Measurements from ENCODE around the gene RANBP6.

RANBP6 gene

DNA sequence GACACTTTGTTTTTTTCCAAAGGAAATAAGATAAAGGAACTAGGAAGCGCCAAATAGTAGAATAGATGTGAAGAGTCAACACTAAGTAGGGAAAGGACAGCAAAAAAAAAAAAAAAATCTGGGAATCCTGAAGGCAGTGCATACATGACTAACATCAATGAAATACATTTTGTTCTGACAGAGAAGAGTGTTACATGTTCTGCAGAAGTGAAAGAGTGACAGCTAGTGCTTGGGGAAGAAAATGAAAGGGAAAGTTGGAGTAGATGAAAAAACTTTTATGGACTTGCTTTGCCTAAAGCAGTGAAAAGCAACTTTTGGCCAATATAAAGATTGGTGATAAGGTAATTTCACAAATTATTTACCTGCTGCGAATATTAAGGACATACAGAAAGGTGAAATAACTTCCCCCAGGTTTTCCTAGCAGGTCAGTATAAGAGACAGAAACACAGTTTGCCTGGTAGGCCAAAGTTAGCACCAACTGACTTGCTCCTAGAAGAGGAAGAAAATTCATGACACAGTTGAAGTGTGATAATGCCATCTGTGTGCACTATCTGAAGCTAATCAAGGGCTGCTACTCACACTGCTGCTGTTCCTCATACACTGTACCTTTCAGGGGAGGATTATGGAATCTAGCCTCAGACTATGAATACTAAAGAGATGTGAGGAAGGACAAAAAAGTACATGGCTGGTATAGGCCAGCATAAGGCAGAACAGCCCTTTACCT lies 38.6 kb downstream of the RANBP6 start:
- H3K4me3 ChIP-seq (ENCODE audit: low read depth, low read length), result no peak overlapping the region
- TF ChIP-seq POLR2A (IDR thresholded peaks at IDR 0.05; ENCODE audit: extremely low read depth, insufficient read length) (no peak), MYC (IDR thresholded peaks at IDR 0.05; ENCODE audit: low read depth, low read length) (no peak)
- TF ChIP-seq, protein P1, sequence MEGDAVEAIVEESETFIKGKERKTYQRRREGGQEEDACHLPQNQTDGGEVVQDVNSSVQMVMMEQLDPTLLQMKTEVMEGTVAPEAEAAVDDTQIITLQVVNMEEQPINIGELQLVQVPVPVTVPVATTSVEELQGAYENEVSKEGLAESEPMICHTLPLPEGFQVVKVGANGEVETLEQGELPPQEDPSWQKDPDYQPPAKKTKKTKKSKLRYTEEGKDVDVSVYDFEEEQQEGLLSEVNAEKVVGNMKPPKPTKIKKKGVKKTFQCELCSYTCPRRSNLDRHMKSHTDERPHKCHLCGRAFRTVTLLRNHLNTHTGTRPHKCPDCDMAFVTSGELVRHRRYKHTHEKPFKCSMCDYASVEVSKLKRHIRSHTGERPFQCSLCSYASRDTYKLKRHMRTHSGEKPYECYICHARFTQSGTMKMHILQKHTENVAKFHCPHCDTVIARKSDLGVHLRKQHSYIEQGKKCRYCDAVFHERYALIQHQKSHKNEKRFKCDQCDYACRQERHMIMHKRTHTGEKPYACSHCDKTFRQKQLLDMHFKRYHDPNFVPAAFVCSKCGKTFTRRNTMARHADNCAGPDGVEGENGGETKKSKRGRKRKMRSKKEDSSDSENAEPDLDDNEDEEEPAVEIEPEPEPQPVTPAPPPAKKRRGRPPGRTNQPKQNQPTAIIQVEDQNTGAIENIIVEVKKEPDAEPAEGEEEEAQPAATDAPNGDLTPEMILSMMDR (IDR thresholded peaks at IDR 0.05; ENCODE audit: low read depth, low read length), result no peak
- TF ChIP-seq, protein P2, sequence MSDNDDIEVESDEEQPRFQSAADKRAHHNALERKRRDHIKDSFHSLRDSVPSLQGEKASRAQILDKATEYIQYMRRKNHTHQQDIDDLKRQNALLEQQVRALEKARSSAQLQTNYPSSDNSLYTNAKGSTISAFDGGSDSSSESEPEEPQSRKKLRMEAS (IDR thresholded peaks at IDR 0.05; ENCODE audit: low read depth, low read length), result no peak
- DNase-seq (ENCODE audit: low read depth), result peak; percentile 25

DNA sequence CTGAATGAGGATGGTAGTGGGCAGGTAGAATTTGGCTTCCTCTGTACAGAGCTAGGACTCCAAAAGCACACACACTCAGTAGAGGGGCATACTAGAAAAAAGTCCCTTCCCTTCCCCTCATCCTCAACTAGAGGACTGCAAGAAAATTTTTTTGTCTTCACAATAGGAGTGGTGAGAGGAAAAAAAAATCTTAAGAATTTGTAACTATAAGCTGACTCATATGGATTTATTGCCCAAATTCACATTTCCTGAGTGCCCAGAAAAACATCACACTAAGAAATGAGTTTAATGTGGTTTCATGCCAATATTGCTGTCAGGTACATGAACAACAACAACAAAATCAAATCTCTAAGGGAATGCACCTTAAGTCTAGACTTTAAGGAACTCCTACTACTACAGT lies 43.7 kb downstream of the RANBP6 start:
- DNase-seq (ENCODE audit: low read depth), result peak; percentile 28
- TF ChIP-seq MYC (IDR thresholded peaks at IDR 0.05; ENCODE audit: low read depth, low read length) (no peak), POLR2A (IDR thresholded peaks at IDR 0.05; ENCODE audit: extremely low read depth, insufficient read length) (no peak)
- TF ChIP-seq, protein P1 (IDR thresholded peaks at IDR 0.05; ENCODE audit: low read depth, low read length), result no peak
- TF ChIP-seq, protein P2 (IDR thresholded peaks at IDR 0.05; ENCODE audit: low read depth, low read length), result no peak
- no peak overlapping the region for H3K4me3 ChIP-seq (ENCODE audit: low read depth, low read length)

Measured in NB4 (cell line).